Right forelimb (tissue), 1 donor: ENCODE results near the gene PIGS.

Experiments
- DNase-seq: peaks from one replicate; pipeline ENCODE4 v3.0.0-alpha.2; 2018

PIGS gene

GRCh38 chr17:28549236-28550132 lies 21.8 kb downstream of the PIGS start:
- DNase-seq, result no peak

DNA sequence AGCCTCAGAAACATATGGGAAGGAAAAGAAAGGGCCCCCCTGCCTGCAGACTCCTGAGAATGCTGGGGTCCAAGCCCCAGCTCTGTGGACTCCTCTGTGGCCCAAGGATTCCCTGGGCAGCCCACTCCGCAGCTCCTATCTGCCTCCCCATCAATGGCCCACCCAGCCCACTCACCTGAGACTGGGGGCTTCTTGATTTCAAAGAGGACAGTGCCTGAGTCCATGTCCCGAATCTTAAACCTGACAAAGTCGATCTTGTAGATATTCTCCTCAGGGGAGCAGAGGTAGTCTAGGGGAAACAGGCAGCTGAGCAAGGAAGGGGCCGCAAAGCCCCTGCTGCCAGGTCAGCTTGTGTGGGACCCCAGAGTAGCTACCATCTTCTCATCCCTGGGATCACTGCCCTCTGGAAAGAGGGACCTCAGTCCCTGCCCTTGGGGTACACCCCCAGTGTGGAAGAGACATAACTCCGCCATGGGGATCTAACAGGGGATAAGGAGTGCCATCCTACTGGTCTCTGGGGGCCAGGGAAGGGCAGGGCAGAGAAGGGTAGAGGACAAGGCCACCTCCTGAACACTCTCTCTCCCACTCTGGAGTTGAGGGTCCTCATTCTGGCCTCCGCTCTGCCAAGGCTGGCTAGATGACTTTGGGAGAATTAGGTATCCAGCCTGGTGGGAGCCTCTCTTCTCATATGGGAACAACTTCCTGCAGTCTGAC lies 22.8 kb downstream of the PIGS start:
- no peak for DNase-seq

DNA sequence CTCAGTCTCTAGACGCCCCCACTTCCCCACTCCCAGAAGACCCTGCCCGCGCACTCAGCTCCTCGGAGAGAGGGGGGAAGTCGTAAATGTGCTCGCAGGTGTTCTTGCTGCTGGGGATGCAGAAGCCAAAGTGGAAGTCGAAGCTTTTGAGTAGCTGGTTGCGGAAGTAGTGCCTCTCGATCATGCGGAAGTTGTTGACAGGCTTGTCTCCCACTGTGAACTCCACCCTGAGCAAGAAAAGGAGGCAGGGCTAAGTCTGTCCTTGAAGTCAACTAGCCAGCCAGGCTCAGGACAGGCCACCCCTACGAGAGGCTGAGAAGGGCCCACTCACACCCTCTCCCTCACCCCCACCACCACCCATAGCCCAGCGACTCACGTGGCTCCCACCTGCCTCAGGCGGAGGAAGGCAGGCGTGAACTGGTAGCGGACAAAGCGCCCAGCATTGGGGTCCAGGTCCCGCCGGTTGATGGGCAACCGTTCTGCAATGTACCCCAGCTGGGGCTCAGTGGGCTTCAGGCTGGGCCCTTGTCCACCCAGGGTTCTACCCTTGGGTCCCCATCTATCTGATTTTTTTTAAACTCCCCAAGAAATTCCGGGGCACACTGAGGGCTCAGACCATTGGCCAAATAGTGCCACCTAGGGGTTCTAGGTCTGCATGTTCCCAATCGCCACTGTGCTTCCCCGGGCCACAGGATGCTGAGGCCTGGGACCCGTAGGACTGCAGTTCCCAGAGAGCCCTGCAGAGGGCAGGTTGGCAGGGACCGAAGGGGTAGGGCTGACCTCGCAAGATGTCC lies 23.5 kb downstream of the PIGS start:
- peak; percentile 58 for DNase-seq

GRCh38 chr17:28547096-28547622 lies 24.2 kb downstream of the PIGS start:
- no peak for DNase-seq

DNA sequence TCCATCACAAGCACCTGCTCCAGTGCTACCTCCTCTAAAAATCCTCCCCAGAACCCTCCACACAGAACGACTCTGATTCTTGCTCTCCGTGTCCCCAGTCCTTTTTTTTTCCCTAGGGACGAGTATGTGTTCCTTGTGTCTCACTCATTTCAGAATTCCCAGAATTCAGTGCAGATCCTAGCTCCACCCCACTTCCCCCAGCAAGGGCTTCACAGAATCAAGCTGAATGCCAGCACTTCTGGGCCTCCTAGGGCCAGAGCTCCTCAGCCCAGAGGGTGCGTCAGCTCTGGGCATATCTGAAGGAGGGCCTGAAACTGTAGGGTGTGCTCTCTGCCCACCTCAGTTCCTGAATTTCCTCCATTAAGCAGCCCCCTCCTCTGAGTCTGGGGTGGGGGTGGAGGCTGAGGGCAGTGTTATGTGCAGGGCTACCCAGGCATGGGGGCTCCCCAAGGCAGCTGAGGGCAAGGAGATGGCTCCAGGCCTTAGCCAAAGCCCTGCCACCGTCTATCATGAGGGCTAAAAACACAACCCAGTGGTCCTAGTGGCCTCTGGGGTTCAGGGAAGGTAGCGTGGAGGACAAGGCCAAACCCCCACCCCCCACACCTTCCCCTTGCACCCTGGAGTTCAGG lies 25.4 kb downstream of the PIGS start:
- no peak for DNase-seq

DNA sequence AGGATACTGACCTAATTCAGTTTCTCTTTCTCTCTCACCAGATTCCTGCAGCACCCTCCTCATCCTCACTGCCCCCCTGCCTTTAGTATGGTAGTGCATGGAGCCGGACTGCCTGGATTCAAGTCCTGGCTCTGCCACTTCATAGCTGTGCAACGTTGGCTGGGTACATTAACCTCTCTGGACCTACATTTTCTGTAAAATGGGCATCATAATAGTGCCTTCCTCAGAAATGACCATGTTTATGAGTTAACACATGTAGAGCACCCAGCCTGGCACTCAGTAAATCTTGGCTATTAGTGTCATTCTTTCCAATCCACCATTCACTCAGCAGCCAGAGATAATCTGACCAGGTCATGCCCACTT lies 26.2 kb downstream of the PIGS start:
- no peak for DNase-seq

- no peak for DNase-seq
These were observed 26.8 kb downstream of the PIGS start for GRCh38 chr17:28544402-28545140.

DNA sequence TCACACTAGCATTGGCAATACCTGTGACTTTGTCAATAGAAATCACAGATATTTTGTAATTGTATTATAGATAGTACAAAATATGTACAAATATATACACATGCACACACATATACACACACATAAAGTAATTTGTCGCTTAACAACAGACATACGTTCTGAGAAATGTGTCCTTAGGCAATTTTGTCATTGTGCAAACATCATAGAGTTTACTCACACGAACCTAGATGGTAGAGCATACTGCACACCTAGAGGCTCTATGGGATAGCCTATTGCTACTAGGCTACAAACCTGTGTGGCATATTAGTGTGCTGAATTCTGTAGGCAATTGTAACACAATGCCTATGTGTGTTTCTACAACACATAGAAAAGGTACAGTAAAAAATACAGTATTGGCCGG lies 29.9 kb downstream of the PIGS start:
- DNase-seq, result no peak

- DNase-seq, result no peak
These were observed 31.1 kb downstream of the PIGS start for GRCh38 chr17:28540231-28540630.

DNA sequence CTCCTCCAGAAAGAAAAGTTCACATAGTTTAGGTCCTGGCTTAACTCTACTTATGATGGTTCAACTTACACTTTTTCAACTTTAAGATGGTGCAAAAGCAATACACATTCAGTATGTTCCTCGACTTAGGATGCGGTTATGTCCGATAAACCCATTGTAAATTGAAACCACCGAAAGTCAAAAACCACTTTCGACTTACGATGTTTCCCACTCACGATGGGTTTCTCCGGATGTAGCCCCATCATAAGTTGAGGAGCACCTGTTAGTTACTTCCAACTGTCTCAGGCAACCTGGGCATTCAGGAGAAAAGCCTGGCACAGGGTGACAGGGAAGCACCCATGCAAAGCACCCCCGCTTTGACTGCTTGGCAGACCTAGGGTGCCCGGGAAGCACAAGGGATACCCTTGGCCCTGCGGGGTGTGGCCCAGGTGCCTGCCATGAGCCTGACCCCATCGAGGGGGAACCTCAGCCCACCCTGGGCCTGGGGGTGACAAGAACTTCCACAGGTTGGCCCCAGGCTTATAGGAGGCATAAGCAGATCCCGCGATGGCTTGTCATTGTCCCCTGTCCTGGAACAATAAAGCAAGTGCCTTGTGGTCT lies 32.9 kb downstream of the PIGS start:
- no peak for DNase-seq

DNA sequence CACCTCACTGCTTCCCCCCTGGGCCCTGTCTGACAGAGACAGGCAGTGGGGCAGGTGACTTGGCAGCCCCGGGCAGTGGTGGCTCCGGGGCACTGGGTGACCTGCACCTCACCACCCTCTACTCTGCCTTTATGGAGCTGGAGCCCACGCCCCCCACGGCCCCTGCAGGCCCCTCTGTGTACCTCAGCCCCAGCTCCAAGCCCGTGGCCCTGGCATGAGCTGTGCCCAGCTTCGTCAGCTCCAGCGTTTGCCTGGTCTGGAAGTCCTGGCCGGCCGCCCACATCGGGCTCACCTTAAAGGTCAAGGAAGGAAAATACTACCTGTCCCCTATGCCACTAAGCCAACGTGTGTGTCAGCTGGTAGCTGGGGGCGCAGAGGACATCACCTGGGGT lies 34.1 kb downstream of the PIGS start:
- DNase-seq, result no peak

DNA sequence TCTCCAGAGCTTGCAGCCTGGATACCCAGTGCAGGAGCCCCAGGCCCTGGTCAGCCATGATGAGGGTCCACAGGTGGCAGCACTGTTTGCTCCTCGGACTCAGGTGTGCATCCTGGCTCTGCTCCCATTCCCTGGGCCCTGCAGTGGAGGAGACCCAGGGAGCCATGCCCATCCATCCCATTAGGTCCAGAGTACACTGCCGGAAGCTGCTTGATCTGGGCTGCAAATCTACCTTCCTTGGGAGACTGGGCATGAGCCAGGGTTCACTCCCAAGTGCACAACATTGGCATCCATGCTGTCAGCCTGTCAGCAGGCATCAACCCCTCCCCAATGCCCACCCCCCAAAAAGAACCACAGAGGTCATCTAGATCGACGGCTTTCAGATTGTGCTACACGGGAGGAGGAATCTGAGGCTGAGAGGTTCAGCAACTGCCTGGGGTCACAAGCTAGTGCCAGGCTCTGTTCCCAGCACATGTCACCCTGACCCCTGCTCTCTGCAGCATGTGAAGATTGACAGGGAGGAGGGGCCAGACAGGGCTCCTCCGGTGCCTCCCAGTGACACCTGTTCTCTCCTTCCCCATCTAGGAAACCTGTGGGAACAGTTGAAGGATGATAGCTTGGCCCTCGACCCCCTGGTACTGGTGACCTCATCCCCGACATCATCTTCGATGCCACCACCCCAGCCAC lies 34.6 kb downstream of the PIGS start:
- DNase-seq, result no peak

DNA sequence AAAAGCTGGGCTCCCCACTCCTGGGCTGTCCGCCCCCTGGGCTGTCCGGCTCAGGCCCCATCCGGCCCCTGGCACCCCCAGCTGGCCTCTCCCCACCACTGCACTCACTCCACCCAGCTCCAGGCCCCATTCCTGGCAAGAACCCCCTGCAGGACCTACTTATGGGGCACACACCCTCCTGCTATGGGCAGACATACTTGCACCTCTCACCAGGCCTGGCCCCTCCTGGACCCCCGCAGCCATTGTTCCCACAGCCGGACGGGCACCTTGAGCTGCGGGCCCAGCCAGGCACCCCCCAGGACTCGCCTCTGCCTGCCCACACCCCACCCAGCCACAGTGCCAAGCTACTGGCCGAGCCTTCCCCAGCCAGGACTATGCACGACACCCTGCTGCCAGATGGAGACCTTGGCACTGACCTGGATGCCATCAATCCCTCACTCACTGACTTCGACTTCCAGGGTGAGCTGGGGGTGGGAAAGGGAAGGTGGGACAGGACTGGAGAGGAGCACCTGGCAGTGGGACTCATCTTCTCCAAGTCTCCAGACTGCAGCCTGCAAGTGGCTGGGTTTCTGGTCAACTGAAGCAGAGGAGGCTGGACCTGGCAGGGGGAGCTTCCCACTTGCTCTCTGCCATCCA lies 36.5 kb downstream of the PIGS start:
- DNase-seq, result no peak

DNA sequence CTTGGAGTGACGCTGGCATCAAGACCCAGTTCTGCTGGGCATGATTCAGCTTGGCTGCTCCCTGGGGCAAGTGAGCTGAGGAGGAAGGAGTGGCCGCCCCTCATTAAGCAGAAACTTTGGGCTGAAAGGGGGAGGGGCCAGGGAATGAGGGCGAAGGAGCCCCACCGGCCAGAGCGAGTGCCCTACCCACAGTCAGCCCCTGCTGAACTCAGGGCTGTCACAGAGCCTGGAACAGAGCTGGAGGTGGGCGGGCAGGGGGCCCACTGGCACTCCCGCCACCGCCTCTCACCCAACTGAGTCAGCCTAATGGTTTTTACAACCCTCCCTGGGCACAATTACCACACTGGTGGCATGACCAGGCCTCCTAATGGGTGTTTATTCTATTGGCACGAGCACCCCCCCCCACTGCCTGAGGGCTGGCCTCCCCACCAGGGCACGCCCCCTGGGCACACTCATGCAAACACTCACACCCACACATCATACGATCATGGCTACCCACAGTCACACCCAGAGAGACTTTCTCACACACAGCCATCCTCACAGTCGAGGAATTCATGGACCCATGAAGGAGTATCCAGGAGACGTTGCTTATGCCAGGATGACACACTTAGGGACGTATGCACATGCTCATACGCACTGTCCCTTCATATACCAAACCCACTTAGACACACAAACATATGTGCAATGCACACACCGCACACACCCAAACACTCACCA lies 38.1 kb downstream of the PIGS start:
- DNase-seq, result no peak

- no peak for DNase-seq
These were observed 39.0 kb downstream of the PIGS start for GRCh38 chr17:28532050-28532960.

DNA sequence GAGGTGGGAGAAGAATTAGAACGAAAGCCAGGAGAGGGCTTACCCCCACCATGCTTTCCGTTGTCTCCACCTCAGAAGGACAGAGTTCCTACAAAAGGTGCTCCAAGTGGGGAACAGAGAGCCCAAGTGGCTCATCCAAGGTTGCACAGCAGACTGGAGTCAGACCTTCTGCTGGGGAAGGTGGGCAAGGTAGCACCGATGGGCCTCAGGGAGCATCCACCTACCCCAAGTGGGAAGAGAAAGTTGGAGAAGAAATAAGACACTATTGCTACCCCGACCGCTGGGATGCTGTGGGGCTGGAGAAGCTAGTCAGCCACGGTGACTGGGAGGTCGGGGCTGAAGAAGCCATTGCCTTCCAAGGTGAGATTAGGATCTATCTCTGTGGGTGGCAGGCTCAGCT lies 40.4 kb downstream of the PIGS start:
- no peak for DNase-seq

DNA sequence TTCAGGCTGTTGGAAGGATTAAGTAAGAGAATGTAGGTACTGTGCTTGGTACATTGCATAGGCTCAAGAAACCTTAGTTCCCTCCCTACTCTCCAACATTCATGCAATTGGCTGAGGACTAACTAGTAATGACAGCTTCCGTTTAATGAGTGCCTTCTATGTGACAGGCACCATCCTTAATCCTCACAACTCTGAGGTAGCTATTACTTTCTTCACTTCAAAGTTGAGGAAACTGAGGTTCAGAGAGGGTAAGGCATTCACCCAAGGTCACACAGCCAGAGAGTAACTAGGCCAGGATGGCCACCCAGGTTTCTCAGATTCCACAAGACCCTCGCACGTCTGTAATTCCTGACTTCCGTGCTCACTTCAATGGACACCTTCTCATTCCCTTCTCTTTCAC lies 41.1 kb downstream of the PIGS start:
- DNase-seq, result no peak

DNA sequence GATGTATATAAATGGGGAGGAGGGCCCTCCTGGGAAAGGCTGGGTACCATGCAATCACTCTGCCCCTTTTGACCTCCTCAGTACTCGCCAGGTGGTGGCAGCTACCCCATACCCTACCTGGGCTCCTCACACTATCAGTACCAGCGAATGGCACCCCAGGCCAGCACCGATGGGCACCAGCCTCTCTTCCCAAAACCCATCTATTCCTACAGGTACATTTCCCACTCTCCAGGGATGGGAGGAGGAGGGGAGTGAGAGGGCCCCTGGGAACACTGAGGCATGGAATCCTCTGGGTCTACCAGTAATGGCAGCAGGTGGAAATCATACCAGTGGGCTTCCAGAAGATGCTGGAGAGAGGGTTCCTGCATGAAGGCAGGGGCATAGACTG lies 42.3 kb downstream of the PIGS start:
- DNase-seq, result no peak
